GM12864 (cell line): ENCODE results near the gene LMNTD2.

Source experiments
- DNase-seq: peaks from one replicate; pipeline ENCODE4 v3.0.0-alpha.2; 2011; ENCODE audit warnings: low read depth
- H3K4me3 ChIP-seq: 2 replicates; pipeline ENCODE4 v1.5.1; 2011; ENCODE audit warnings: mild to moderate bottlenecking, low read depth, low read length, control low read depth
- CTCF ChIP-seq: IDR thresholded peaks from 2 replicates; pipeline ENCODE4 v1.5.1; 2011; ENCODE audit warnings: low read depth, mild to moderate bottlenecking, moderate library complexity, low read length, control low read depth, inconsistent platforms; ENCODE audit errors: missing control alignments

The LMNTD2 gene

DNA sequence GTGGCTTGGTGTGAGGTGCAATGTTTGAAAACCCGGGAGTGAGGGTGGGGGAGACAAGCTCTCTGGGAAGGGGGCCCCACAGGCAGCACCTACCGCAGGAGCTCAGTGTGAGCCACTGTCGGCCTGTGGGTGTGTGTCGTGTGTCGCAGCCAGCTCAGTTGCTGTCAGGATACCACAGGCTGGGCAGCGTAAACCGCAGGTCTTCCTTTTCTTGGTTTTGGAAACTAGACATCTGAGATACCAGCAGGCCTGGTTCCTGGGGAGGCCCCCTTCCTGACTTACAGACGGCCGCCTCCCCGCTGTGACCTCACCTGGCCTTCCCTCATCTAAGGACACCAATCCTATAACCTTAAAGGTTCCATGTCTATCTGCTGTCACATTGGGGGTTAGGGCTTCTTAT is 35.8 kb upstream of the LMNTD2 start:
- DNase-seq: no peak
- no peak for TF ChIP-seq CTCF
- H3K4me3 ChIP-seq: no peak overlapping the region

- no peak overlapping the region for H3K4me3 ChIP-seq
- no peak for TF ChIP-seq CTCF
- no peak for DNase-seq
Measured at GRCh38 chr11:595400-595799, 34.9 kb upstream of the LMNTD2 start.

DNA sequence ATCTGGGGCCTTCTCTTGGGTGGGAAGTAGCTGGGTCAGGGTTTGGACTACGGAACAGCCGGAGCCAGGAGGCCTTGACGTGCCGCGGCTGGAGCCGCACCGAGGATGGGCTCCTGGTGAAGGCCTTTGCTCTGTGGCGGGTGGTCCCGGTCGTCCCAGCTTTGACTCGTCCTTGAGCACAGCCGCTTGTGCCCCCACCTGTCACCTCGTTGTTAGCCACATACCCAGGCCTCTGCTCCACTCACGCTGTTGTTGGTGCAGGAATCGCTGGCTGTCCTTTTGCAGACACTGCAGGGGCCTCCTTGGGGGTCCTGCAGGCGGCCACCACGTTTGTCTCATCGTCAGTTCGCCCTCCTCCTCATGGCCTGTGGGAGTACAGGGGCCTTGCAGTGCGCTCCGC is 32.8 kb upstream of the LMNTD2 start:
- no peak for DNase-seq
- no peak overlapping the region for H3K4me3 ChIP-seq
- TF ChIP-seq CTCF: no peak

DNA sequence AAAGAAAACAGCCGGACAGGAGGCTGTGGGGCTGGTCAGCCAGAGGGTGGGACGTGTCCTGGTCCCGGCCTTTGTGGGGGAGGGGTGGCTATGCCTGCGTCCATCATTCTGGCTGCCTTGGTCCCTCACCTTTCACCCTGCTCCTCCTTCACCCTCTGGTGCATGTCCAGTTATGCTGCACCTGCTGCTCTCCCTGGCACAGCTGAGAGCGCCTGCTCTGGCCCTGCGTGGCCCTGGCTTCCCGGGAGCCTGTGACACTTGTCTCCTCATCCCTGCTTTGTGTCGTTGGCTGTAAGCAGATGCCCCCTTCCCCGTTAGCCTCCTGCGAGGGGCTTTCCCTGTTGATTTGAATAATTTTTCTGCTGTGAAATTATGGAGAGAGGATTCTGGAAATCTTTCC is 32.4 kb upstream of the LMNTD2 start:
- no peak for DNase-seq
- no peak overlapping the region for H3K4me3 ChIP-seq
- TF ChIP-seq CTCF: no peak

GRCh38 chr11:592501-592900 is 32.0 kb upstream of the LMNTD2 start:
- TF ChIP-seq CTCF: no peak
- no peak overlapping the region for H3K4me3 ChIP-seq
- DNase-seq: no peak

DNA sequence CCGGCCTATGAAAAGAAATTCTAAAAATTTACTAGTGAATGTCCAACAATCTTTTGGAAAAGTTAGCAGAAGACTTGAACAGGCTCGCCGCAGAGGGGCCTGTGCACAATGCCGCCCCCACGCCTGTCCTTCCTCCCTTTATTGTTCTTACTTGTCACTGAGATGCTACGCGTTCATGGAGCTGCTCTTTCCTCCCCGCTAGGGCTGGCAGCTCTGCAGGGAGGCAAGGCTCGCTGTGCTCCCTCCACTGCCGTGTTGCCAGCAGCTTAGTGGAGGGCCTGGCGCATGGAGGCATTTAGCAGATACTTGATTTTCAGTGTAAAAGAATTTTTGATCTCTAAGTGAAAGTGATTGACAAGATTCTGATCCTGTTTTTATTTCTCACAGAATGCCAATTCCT is 30.5 kb upstream of the LMNTD2 start:
- H3K4me3 ChIP-seq: no peak overlapping the region
- no peak for DNase-seq
- no peak for TF ChIP-seq CTCF

DNA sequence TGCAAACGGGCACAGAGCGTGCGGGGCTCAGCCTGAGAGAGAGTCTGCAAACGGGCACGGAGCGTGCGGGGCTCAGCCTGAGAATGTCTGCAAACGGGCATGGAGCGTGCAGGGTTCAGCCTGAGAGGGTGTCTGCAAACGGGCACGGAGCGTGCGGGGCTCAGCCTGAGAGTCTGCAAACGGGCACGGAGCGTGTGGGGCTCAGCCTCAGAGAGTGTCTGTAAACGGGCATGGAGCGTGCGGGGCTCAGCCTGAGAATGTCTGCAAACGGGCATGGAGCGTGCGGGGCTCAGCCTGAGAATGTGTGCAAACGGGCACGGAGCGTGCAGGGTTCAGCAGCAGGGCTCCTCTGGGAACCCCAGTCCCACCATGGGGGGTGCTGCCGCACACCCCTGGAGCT is 29.3 kb upstream of the LMNTD2 start:
- H3K4me3 ChIP-seq: no peak overlapping the region
- no peak for DNase-seq
- no peak for TF ChIP-seq CTCF
